B cell (primary cell): Measurements from ENCODE around the gene ETDB. TPM values are rescaled to one million over a fixed set of nuclear protein-coding genes. Genes with fewer than 3 reads are reported as not detected.
"Not testable (repeated sequence)": the region's sequence is repeated elsewhere in the genome, so short reads cannot be mapped to it uniquely, and the experiment has no call there.

Source experiments
- ATAC-seq: fragments of 200-7000 bp; cut with Tn5 transposase; one replicate; pipeline ENCODE4 v1.10.0; 2021; ENCODE audit warnings: low read depth, mild to moderate bottlenecking, moderate number of reproducible peaks, moderate library complexity
- CTCF ChIA-PET: fragments of 350-600 bp; sonication (Branson Sonifier 250); formaldehyde crosslinking; loops from one replicate; lab custom pipeline; 2021; ENCODE audit warnings: antibody characterized with exemption, inconsistent platforms; lab: Charles Lee
- POLR2A ChIA-PET: fragments of 350-600 bp; sonication (Branson Sonifier 250); formaldehyde crosslinking; loops from one replicate; lab custom pipeline; 2021; ENCODE audit warnings: antibody characterized with exemption; lab: Charles Lee
- DNase-seq: peaks from one replicate; pipeline ENCODE4 v3.0.0; 2013
- H2AFZ ChIP-seq: 2 replicates; pipeline ENCODE4 v1.6.1; 2012; ENCODE audit warnings: mild to moderate bottlenecking, low read depth, low read length; ENCODE audit not compliant: insufficient read depth, poor library complexity, severe bottlenecking
- H3K27ac ChIP-seq, 2 donors: 1 replicate in 1 of 2; 2 replicates in 1 of 2; pipeline ENCODE4 v1.5.1; 2012 to 2013; ENCODE audit warnings: low read length in 2 of 2, mild to moderate bottlenecking in 2 of 2, moderate library complexity in 1 of 2
- H3K27me3 ChIP-seq, 4 experiments: fragments of 200-600 bp in 1 of 4; sonication (generic) in 1 of 4; replicated peaks in 1 of 4; 1 replicate in 2 of 4; 2 replicates in 2 of 4; pipeline versions ENCODE4 v1.6.1 to v1.7.0; 2013 to 2016; ENCODE audit warnings: low read length in 3 of 4, mild to moderate bottlenecking in 2 of 4, mixed read lengths in 1 of 4, moderate library complexity in 1 of 4; ENCODE audit not compliant: insufficient read depth in 4 of 4, control insufficient read depth in 3 of 4; ENCODE audit errors: control extremely low read depth in 1 of 4
- H3K36me3 ChIP-seq, 2 experiments: replicated peaks in 1 of 2; 1 replicate in 1 of 2; 2 replicates in 1 of 2; pipeline versions ENCODE4 v1.6.1 to v1.7.1; 2013; ENCODE audit warnings: low read length in 1 of 2; ENCODE audit not compliant: insufficient read depth in 2 of 2, control insufficient read depth in 1 of 2; ENCODE audit errors: control extremely low read depth in 1 of 2, extremely low read depth in 1 of 2
- H3K4me1 ChIP-seq, 2 donors: fragments of 200-600 bp in 1 of 2; sonication (generic) in 1 of 2; 1 replicate in 1 of 2; 2 replicates in 1 of 2; pipeline versions ENCODE4 v1.5.1 to v1.6.1; 2013 to 2017; ENCODE audit warnings: low read length in 2 of 2; ENCODE audit not compliant: control insufficient read depth in 2 of 2, insufficient read depth in 2 of 2
- H3K4me2 ChIP-seq: replicated peaks from 2 replicates; pipeline ENCODE3; 2012; ENCODE audit warnings: mild to moderate bottlenecking, low read depth, low read length; ENCODE audit not compliant: poor library complexity, severe bottlenecking
- H3K4me3 ChIP-seq, 5 experiments: fragments of 200-600 bp in 1 of 5; sonication (generic) in 1 of 5; 1 replicate in 3 of 5; 2 replicates in 2 of 5; pipeline versions ENCODE4 v1.5.1 to v1.7.0; 2011 to 2016; ENCODE audit warnings: low read length in 4 of 5, mild to moderate bottlenecking in 4 of 5, low read depth in 2 of 5, control low read depth in 1 of 5, moderate library complexity in 1 of 5; ENCODE audit not compliant: insufficient read depth in 1 of 5; ENCODE audit errors: control extremely low read depth in 1 of 5, extremely low read depth in 1 of 5
- H3K79me2 ChIP-seq: fragments of 200-600 bp; sonication (generic); one replicate; pipeline ENCODE4 v1.6.0; 2016; ENCODE audit warnings: low read length; ENCODE audit not compliant: control insufficient read depth, insufficient read depth
- H3K9ac ChIP-seq: fragments of 200-600 bp; sonication (generic); 2 replicates; pipeline ENCODE4 v1.6.1; 2017; ENCODE audit warnings: mild to moderate bottlenecking, low read length, moderate library complexity
- H3K9me3 ChIP-seq, 3 donors: one replicate each; pipeline versions ENCODE4 v1.6.1 to v1.7.1; 2013; ENCODE audit warnings: low read length in 2 of 3; ENCODE audit not compliant: control insufficient read depth in 2 of 3, insufficient read depth in 1 of 3; ENCODE audit errors: control extremely low read depth in 1 of 3
- H4K20me1 ChIP-seq: 2 replicates; pipeline ENCODE4 v1.6.0; 2012; ENCODE audit warnings: mild to moderate bottlenecking, low read length; ENCODE audit not compliant: insufficient read depth, control insufficient read depth, poor library complexity, severe bottlenecking
- H3K27ac Mint-ChIP-seq: one replicate; pipeline ENCODE4 v1.8.0; 2021; ENCODE audit warnings: mixed read lengths
- H3K27me3 Mint-ChIP-seq: one replicate; pipeline ENCODE4 v1.8.0; 2021; ENCODE audit warnings: mixed read lengths
- H3K4me1 Mint-ChIP-seq: one replicate; pipeline ENCODE4 v1.8.0; 2021; ENCODE audit warnings: mixed read lengths
- H3K4me3 Mint-ChIP-seq: one replicate; pipeline ENCODE4 v1.8.0; 2021; ENCODE audit warnings: mixed read lengths
- H3K9me3 Mint-ChIP-seq: one replicate; pipeline ENCODE4 v1.8.0; 2022; ENCODE audit warnings: mixed read lengths; ENCODE audit not compliant: insufficient read depth
- EZH2 ChIP-seq: IDR thresholded peaks from 2 replicates; pipeline ENCODE4 v1.6.1; 2012; ENCODE audit warnings: borderline replicate concordance, low read depth, mild to moderate bottlenecking, moderate library complexity, low read length; ENCODE audit not compliant: insufficient read depth, poor library complexity, severe bottlenecking
- WGBS: methylation state at CpG from one replicate; pipeline ENCODE4 v1.1.5; 2013; ENCODE audit warnings: missing lambda C conversion rate; ENCODE audit not compliant: insufficient coverage; 5-methylcytosine and 5-hydroxymethylcytosine counted together
- intact Hi-C: fragments of 100-400 bp; cut with micrococcal nuclease; formaldehyde crosslinking; loops from one replicate; pipeline ENCODE4 v1.10.0; 2022
- polyA plus RNA-seq: library from polyadenylated mRNA; depleted of rRNA; stranded (reverse); fragments of >200 nt; gene quantifications from 2 replicates; pipeline ENCODE4 v1.2.3, GENCODE V29; 2012
- total RNA-seq, 2 donors: library from RNA; stranded (reverse); fragments of 120-200 nt in 1 of 2; gene quantifications; 1 replicate in 1 of 2; 2 replicates in 1 of 2; pipeline versions ENCODE4 v1.2.3 to v1.2.4, GENCODE V29; 2013 to 2022
- TF ChIP-seq, protein P1 (sequence below): fragments of 200-600 bp; IDR thresholded peaks from one replicate; pipeline ENCODE4 v1.8.0; 2022; ENCODE audit warnings: antibody characterized with exemption, mild to moderate bottlenecking

ETDB gene
- total and polyA plus RNA-seq, 2 donors (not counting 1 experiment from before 2014, with no cell fraction given) = not detected

DNA sequence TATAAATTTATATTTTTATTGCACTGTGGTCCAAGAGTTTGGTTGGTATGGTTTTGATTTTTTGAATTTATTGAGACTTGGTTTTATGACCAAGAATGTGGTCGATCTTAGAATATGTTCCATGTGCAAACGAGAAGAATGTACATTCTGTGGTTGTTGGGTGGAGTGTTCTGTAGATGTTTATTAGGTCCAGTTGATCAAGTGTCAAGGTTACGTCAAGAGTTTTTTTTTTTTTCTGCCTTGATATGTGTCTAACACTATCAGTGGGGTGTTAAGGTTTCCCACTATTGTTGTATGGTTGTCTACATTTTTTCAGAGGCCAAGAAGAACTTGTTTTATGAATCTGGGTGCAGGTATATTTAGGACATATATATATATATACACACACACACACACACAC, 10.8 kb downstream of the ETDB start:
- DNase-seq = no peak
- 70% methylated on average over 2 of the region's 3 CpGs for WGBS
- no peak for TF ChIP-seq EZH2
- TF ChIP-seq, protein P1, sequence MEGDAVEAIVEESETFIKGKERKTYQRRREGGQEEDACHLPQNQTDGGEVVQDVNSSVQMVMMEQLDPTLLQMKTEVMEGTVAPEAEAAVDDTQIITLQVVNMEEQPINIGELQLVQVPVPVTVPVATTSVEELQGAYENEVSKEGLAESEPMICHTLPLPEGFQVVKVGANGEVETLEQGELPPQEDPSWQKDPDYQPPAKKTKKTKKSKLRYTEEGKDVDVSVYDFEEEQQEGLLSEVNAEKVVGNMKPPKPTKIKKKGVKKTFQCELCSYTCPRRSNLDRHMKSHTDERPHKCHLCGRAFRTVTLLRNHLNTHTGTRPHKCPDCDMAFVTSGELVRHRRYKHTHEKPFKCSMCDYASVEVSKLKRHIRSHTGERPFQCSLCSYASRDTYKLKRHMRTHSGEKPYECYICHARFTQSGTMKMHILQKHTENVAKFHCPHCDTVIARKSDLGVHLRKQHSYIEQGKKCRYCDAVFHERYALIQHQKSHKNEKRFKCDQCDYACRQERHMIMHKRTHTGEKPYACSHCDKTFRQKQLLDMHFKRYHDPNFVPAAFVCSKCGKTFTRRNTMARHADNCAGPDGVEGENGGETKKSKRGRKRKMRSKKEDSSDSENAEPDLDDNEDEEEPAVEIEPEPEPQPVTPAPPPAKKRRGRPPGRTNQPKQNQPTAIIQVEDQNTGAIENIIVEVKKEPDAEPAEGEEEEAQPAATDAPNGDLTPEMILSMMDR = no peak
- POLR2A ChIA-PET = no interaction called here
- no peak overlapping the region for H3K27ac ChIP-seq
- Mint-ChIP-seq H3K27me3 (peaks cover 25% of the 10 kb centered on the region), H3K9me3 (no peaks in the 10 kb centered on the region), H3K4me3 (no peak overlapping the region), H3K4me1 (peaks cover 5% of the 10 kb centered on the region), H3K27ac (no peak overlapping the region)
- H3K79me2 ChIP-seq = no peaks in the 10 kb centered on the region
- intact Hi-C loops = no loop called here
- no peaks in the 10 kb centered on the region for H3K36me3 ChIP-seq
- CTCF ChIA-PET = no interaction called here
- H3K4me1 ChIP-seq = no peaks in the 10 kb centered on the region
- no peak overlapping the region for H3K4me3 ChIP-seq
- no peak overlapping the region for H2AFZ ChIP-seq
- no peak overlapping the region for H3K9ac ChIP-seq
- H4K20me1 ChIP-seq = no peaks in the 10 kb centered on the region
- H3K27me3 ChIP-seq = peaks cover 0 to 10% (median 7%) of the 10 kb centered on the region in 4 experiments
- no peaks in the 10 kb centered on the region for H3K9me3 ChIP-seq
- ATAC-seq = no peak
- H3K4me2 ChIP-seq = no peak overlapping the region

DNA sequence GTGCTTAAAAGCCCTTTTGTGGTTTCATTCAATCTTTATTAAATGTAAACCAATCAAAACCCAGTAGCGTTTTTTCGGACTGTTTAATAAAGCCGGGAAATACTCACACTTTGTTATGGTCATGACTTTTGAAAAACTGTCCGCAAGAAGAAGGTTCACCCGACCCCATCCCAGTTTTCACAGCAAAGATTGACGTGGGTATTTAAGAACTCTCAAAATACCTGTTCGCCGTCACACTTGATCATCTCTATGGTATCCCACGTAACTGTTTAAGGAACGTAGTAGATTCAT, 20.9 kb downstream of the ETDB start:
- DNase-seq (no peak), ATAC-seq (no peak)
- peak overlapping the region; percentile 33 for H2AFZ ChIP-seq
- H3K27ac ChIP-seq = no peak overlapping the region
- no peaks in the 10 kb centered on the region for H4K20me1 ChIP-seq
- peak overlapping the region; percentile 55 for H3K9ac ChIP-seq
- no peaks in the 10 kb centered on the region for H3K36me3 ChIP-seq
- TF ChIP-seq EZH2 = no peak
- TF ChIP-seq, protein P1 = no peak
- 30% methylated on average over 2 of the region's 10 CpGs for WGBS
- peak overlapping the region; percentile 78 for H3K4me2 ChIP-seq
- H3K4me3 ChIP-seq = peak overlapping the region in 1 of 5 experiments; percentile 58
- intact Hi-C loops = no loop called here
- POLR2A ChIA-PET = no interaction called here
- Mint-ChIP-seq H3K4me3 (peak overlapping the region; percentile 84), H3K9me3 (no peaks in the 10 kb centered on the region), H3K27ac (no peak overlapping the region), H3K27me3 (peaks cover 20% of the 10 kb centered on the region), H3K4me1 (peaks cover 5% of the 10 kb centered on the region)
- H3K9me3 ChIP-seq = no peaks in the 10 kb centered on the region
- H3K79me2 ChIP-seq = no peaks in the 10 kb centered on the region
- peaks cover 4 to 12% of the 10 kb centered on the region in 2 donors for H3K4me1 ChIP-seq
- CTCF ChIA-PET = no interaction called here
- peaks cover 0 to 17% (median under 1%) of the 10 kb centered on the region in 4 experiments for H3K27me3 ChIP-seq

DNA sequence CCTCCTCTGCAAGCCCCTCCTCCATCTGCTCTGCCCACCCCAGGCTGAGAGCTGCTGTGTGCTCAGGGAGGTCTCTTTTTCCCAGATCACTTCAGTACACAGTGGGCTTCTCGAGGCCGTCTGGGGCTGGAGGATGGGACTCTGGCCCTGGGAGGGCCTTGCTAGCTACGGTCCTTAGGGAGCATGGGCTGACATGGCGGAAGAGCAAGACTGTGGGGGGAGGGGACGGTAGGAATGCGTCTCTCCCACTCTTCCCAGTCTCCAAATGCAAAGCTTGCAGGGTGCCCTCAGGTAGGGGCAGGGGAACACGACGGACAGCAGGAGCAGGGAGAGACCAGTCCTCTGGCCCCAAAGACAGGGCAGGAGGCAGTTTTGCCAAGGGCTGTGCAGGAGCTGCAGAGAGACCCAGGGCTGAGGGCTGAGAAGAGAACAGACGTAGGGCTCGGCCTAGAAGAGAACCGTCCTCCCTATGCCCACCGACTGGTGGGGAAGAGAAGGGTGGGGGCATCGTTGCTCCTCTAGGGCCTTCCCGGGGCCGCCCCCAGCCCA, 23.1 kb downstream of the ETDB start:
- H3K79me2 ChIP-seq, H3K9me3 Mint-ChIP-seq, ATAC-seq, H3K36me3 ChIP-seq, H3K4me1 Mint-ChIP-seq, H3K27ac Mint-ChIP-seq, DNase-seq, CTCF ChIA-PET, H4K20me1 ChIP-seq, H3K9ac ChIP-seq, H3K4me3 ChIP-seq, H3K27me3 Mint-ChIP-seq, H3K27ac ChIP-seq, H2AFZ ChIP-seq, H3K9me3 ChIP-seq, intact Hi-C loops, POLR2A ChIA-PET: not testable (repeated sequence)
- WGBS = 76% methylated on average over 2 of the region's 15 CpGs
- H3K4me2 ChIP-seq = peak overlapping the region; percentile 78
- peaks cover 0 to 17% (median under 1%) of the 10 kb centered on the region in 4 experiments for H3K27me3 ChIP-seq
- H3K4me3 Mint-ChIP-seq = peak overlapping the region; percentile 50
- peaks cover 4 to 12% of the 10 kb centered on the region in 2 donors for H3K4me1 ChIP-seq
